EH (cell line): ENCODE results near the gene MALL.
"Not testable (repeated sequence)": the region's sequence is repeated elsewhere in the genome, so short reads cannot be mapped to it uniquely, and the experiment has no call there.

ENCODE experiments used
- DNase-seq: peaks from one replicate; pipeline ENCODE4 v3.0.0-alpha.2; 2015; ENCODE audit warnings: low read depth

The MALL gene

DNA sequence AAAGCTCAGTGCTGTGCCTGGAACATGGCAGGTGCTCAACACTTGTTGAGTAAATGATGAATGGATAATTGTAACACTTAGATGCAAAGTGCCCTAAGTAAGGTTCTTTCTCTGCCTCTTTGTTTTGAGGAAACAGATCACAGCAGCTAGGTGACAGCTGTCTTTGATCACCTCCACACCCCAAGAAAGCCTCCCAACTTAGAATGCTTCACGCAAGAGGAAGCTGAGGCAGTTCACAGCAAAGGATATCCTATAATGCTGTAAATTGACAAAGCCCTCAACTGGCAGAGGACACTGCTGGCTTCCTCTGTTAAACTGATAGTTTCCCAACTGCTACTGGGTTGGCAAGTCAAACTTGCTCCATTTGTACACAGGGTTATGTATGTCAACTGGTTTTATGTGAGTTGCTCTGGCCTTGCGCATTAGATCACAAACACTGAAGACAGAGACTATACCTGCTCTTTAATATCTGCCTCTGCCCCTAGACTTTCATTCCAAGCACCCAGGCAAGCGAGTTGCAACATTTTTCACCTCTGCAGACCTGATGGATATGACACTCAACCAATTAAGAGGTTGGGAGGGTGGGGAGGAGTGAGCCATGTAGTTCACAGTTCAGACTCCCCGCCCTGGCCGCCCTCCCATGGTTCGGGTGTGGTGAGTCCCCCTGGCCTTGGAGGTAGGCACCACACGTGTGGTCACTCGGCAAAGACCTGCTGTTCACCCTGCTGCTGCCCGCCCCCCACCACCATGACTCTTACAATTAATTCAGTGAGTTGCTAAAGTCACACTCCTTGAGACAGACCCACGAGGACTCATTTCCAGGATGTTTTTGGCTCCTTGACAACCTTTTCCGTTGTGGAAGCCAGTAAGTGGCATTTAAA is 4.8 kb upstream of the MALL start:
- peak; percentile 44 for DNase-seq

DNA sequence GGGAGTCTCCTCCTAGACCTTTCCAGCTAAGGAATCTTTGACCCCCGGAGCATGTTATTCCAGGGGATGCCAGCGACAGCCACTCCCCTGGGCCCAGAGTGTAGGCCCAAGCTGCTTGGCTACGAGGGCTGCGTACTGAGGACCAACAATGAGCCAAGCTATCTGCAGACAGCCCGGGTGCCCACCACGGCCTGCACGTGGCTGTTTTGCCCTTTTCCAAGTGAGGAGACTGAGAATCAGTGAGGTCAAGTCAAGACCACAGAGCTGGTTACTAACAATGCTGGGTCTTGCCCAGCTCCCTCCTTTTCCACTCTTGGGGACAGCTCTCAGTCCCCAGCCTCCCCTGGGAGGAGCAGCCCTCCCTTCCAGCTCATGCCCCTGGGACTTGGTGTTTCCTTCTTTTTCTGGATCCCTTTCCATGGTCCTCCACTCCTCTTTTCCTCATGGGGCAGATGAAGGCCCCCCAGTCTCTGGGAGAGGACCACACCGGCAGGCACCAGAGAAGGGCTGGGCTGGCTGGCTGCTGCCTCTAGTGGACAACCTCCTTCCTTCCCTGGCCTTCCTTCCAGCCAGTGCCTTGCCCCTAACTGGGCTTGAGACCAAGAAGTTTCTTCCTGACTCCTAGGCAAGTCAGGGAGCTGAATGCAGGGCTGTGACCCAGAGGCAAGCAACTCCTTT is 550 bp upstream of the MALL start:
- DNase-seq: peak; percentile 80

- DNase-seq: no peak
Measured at GRCh38 chr2:110114831-110115255, 779 bp downstream of the MALL start.

- peak; percentile 52 for DNase-seq
Measured at GRCh38 chr2:110113961-110114591, 1.5 kb downstream of the MALL start.

DNA sequence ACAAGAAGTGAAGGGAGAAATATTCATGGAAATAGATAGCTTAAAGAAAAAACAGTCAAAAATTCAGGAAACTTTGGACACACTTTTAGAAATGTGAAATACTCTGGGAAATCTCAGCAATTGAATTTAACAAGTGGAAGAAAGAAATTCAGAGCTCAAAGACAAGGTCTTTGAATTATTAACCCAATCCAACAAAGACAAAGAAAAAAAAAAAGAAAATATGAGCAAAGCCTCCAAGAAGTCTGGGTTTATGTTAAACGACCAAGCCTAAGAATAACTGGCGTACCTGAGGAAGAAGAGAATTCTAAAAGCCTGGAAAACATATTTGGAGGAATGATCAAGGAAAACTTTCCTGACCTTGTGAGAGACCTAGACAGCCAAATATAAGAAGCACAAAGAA is 7.3 kb downstream of the MALL start:
- not testable (repeated sequence) for DNase-seq

DNA sequence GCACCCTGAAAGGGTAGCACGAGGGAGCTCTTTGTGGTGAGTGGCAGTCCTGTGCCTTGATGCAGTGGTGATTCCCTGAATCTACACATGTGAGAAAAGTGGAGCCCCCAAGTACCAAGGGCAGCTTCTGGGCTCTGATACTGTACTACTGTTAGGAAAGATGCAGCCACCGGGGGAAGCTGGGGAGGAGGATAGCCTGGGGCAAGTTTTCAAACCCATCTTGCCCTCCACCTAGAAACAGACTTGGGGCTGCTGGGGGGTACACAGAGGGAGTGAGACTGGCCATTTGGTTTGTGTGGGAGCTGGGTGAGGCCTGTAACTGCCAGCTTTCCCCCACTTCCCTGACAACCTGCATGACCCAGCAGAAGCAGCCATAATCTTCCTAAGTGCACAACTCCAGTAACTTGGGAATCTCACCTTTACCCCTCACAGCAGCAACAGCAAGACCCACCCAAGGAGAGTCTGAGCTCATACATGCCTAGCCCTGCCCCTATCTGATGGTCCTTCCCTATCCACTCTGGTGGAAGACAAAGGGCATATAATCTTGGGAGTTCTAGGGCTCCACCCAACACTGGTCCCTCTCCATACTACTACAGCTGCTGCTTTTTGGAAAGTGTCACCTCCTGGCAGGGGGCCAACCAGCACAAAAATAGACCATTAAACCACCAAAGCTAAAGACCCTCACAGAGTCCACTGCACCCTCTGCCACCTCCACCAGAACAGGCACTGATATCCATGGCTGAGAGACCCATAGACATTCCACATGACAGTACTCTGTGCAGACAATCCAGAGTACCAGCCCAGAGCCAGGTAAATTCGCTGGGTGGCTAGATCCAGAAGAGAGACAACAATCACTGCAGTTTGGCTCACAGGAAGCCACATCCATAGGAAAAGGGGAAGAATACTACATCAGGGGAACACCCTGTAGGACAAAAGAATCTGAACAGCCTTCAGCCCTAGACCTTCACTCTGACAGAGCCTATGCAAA is 8.2 kb downstream of the MALL start:
- DNase-seq: no peak

DNA sequence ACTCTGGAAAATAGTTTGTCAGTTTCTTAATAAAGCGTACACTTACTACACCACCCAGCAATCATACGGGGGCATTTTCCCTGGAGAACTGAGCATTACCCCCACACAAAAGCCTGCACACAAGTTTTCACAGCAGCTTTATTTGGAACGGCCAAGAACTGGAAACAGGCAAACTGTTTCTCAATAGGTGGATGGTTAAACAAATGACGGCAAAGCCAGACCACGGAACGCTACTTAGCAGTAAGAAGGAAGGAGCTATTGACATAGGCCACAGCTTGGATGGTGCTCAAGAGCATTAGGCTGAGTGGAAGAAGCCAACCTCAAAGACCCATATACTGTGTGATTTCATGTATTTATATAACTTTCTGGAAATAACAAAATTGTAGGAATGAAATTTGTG is 9.0 kb downstream of the MALL start:
- DNase-seq: peak; percentile 35

DNA sequence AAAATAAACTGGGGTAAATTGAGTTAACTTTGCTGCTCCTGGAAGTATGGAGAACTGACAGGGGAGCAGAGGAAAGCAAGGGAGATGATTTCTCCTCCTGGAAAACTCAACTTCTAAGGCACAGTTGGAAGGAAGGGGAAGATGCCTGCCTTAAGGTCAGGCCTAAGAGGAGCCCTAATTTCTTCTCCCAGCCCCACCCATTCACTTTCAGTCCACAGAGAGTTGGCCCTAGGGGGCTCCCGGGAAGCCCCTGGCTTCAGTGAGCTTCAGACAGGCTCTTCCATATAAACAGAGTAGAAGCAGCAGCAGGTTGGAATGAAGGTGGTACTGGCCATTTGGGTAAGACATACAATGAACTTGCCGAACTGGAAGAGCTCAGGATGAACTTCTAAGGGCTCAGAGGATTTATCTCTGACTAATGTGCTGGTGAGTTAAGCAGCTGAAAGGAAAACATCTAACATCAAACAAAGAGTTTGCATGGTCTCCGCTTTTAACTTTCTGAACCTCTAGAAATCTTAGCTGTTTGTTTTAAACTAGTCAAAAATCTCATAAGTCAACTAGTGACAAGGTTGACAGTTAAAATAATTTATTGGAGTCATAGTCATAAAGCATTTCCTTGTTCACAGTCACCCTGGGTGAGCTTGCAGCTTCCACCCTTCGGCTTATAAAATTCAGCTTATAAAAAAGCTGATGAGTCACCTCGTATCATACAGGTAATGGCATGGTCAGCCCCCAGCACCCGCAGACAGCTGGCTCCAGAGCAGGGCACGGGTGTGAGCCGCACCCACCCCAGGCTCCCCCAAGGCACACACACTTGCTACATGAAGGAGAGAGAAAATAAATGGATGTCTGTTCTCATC is 9.8 kb downstream of the MALL start:
- peak; percentile 78 for DNase-seq

DNA sequence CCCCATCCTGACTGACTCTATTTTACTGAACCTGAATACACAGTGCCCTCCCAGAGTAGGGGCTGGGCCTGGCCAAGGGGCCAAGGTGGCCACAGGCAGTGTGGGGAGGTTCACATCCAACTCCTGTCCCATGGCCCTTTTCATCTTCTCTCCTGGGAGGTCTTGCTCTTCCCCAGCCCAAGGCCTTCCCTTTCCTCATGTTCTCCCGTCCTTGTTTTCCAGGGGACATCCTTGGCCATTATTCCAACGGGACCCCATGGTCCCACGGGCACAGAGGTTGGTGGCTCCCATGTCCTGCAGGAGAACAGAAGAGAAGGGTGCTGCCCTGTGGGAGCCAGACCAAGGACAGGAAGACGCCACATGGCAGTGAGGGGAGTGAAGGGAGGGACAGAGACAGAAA is 10.4 kb downstream of the MALL start:
- no peak for DNase-seq

DNA sequence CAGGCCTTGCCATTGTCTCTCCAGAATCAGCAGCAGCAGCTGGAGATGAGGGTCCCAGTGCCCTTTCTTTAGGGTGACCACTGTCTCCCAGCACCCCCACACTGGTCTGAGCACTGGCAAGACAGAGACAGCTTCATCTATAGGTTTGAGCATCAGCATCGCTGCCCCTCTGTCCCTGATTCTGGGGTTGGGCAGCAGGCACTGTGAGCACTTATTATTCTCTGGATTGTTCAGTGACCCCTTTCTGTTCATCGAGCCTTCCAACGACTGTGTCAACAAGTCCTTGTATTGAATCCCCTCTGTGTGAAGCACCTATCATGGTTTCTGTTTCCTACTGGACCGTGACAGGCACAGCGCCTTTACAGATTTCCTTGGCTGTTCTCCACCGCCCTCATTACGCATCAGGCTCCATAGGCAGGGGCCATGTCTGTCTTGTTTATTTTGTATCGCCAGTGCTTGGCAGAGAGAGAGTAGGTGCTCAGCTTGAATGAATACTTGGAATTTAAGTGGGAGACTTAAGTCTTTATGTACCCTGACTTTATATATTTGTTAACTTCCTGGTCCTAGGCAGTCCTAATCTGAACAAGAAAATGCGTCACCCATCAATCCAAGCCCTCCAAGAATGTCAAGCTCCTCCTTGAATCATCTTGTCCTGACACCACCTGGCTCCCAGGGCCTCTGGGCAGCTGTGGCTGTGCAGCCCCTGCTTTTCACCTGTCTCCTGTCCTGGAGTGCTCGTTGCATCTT is 11.4 kb downstream of the MALL start:
- no peak for DNase-seq

DNA sequence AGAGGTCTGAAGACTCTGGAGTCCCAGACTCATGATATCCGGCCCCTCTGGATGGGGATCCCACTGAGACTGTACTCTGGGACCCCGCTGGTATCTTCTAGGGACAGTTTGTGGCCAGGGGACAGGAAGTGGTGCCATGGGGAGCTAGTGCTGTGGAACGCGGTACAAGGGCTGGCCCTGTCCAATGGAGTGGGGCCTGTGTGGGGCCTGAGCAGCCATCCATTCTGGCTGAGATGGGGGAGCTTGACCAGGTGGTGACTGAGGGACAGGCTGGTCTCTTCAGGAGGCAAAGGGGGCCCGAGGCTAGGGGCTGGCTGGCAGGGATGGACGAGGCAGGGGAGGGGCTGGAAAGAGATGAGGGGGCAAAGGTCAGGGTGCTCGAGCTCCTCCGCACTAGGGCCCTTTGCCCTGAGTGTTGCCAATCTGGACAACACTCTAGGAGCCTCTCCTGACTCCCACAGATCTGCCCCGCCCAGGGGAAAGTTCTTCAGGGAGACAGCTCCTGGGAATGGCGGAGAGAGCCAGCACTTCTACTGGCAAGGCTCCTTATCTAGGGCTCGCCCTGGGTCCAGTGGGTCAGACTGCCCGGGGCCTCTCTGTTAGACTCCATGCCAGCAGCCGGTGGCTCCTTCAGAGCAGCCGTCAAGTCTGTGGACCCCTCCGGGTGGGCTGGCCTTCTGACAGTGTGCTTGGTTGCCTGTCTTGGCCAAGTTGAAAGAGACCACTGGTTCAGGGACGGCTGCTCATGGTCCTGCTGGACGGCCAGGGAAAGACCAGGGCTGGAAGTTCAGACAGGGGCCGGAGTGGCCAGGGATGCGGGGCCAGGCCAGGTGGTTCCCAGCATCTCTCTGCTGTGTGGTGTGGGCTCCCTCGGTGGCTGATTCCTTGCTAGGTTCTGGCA is 12.3 kb downstream of the MALL start:
- DNase-seq: no peak

- peak; percentile 54 for DNase-seq
Measured at GRCh38 chr2:110101901-110102803, 13.5 kb downstream of the MALL start.

DNA sequence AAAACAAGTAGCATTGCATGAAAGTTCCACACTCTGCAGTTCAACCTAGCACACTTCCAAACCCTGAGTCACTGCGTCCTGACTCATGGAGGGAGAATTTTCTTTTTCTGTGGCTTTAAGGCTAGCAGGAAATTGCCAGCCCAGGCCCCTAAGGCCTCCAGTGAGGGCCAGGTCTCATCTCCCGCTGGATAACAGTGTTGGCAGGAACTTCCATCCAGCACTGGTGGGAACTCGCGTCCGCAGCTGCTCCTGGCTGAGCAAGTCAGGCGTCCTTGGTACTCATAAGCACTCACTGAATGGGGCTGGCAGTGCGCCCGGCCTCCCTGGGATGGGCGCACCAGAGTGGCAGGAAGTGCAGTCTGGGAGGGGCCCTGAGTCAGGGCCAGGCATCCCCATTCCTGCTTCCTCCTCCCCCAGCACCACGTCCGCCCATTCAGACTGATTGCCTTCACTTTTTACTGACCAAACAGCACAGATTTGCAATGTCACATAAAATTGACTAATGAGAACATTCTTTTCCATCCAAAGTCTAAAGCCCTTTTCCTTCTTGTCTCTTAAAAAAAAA is 14.3 kb downstream of the MALL start:
- peak; percentile 100 for DNase-seq

- DNase-seq: not testable (repeated sequence)
Measured at GRCh38 chr2:110100880-110101279, 14.7 kb downstream of the MALL start.

DNA sequence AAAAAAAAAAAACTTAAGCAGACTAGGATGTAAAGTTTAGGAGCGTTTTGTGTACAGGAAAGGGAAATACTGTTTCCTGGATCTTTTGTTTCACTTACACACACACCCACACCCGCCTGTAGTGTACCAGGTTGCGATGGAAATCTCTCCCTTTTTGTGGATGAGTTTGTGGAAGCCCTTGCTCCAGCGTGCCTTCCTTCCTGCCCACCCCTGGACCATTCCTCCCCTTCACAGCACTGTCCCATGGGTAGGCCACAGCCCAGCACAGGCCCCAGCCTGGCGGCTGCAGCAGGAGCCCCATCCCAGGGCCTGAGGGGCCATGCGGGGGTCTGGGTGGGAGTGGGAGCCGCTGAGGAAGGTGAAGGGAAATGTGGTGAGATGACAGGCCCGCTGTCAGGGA is 15.1 kb downstream of the MALL start:
- no peak for DNase-seq

- DNase-seq: no peak
Measured at GRCh38 chr2:110099471-110100225, 16.0 kb downstream of the MALL start.

GRCh38 chr2:110099038-110099425 is 16.6 kb downstream of the MALL start:
- no peak for DNase-seq
